ENCODE measurements around the gene CDH4. TPM values are rescaled to one million over a fixed set of nuclear protein-coding genes. Genes with fewer than 3 reads are reported as not detected.

The CDH4 gene
- total and polyA plus RNA-seq, 2 of the 8 experiments (the other 6 are each of a cell fraction or from before 2014, with no cell fraction given): 4.3 to 7.9 TPM

- TF ChIP-seq CHD7 (IDR thresholded peaks at IDR 0.05; ENCODE audit: insufficient replicate concordance, low read length): no peak
- TF ChIP-seq RBBP5 (IDR thresholded peaks at IDR 0.05; ENCODE audit: borderline replicate concordance, low read depth, low read length): no peak
- TF ChIP-seq SRF (IDR thresholded peaks at IDR 0.05; ENCODE audit: low read depth, low read length): no peak
- TF ChIP-seq FOSL1 (IDR thresholded peaks at IDR 0.05; ENCODE audit: insufficient read depth, low read depth, low read length): no peak
- no peak for TF ChIP-seq ASH2L (IDR thresholded peaks at IDR 0.05; ENCODE audit: low read length)
- no peak for TF ChIP-seq KDM5A (IDR thresholded peaks at IDR 0.05; ENCODE audit: low read length)
- TF ChIP-seq SAP30 (IDR thresholded peaks at IDR 0.05; ENCODE audit: insufficient read depth, insufficient replicate concordance, low read length): no peak
- TF ChIP-seq HDAC2 (IDR thresholded peaks at IDR 0.05; ENCODE audit: borderline replicate concordance in 1 of 2, low read depth in 2 of 2, low read length in 2 of 2): no peak
- TF ChIP-seq CEBPB (IDR thresholded peaks at IDR 0.05; ENCODE audit: low read depth, low read length): no peak
- TF ChIP-seq TAF1 (IDR thresholded peaks at IDR 0.05; ENCODE audit: low read depth, low read length): no peak
Observed at GRCh38 chr20:61508301-61509096, 256.4 kb downstream of the CDH4 start (continued).

Data from H1 (cell line).